BLaER1 (cell line): ENCODE data around the gene ZFR.
"Not testable (repeated sequence)": the region's sequence is repeated elsewhere in the genome, so short reads cannot be mapped to it uniquely, and the experiment has no call there.

Source experiments
- H3K27ac ChIP-seq: shearing (Covaris generic); formaldehyde crosslinking; 2 replicates; pipeline ENCODE4 v1.8.1; 2022
- H3K27me3 ChIP-seq: shearing (Covaris generic); formaldehyde crosslinking; 2 replicates; pipeline ENCODE4 v1.8.1; 2022
- H3K36me3 ChIP-seq: shearing (Covaris generic); formaldehyde crosslinking; 2 replicates; pipeline ENCODE4 v1.8.1; 2022
- H3K4me1 ChIP-seq: shearing (Covaris generic); formaldehyde crosslinking; 2 replicates; pipeline ENCODE4 v1.8.1; 2022
- H3K4me2 ChIP-seq: shearing (Covaris generic); formaldehyde crosslinking; 2 replicates; pipeline ENCODE4 v1.8.1; 2022
- H3K4me3 ChIP-seq: shearing (Covaris generic); formaldehyde crosslinking; 2 replicates; pipeline ENCODE4 v1.8.1; 2022
- H3K9ac ChIP-seq: shearing (Covaris generic); formaldehyde crosslinking; 2 replicates; pipeline ENCODE4 v1.8.1; 2022
- H3K9me3 ChIP-seq: shearing (Covaris generic); formaldehyde crosslinking; 2 replicates; pipeline ENCODE4 v1.8.1; 2022
- H4K20me1 ChIP-seq: shearing (Covaris generic); formaldehyde crosslinking; 2 replicates; pipeline ENCODE4 v1.8.1; 2022
- Cebpa-rat ChIP-seq: shearing (Covaris generic); IDR thresholded peaks from 2 replicates; pipeline ENCODE4 v1.8.1; 2022

ZFR gene

DNA sequence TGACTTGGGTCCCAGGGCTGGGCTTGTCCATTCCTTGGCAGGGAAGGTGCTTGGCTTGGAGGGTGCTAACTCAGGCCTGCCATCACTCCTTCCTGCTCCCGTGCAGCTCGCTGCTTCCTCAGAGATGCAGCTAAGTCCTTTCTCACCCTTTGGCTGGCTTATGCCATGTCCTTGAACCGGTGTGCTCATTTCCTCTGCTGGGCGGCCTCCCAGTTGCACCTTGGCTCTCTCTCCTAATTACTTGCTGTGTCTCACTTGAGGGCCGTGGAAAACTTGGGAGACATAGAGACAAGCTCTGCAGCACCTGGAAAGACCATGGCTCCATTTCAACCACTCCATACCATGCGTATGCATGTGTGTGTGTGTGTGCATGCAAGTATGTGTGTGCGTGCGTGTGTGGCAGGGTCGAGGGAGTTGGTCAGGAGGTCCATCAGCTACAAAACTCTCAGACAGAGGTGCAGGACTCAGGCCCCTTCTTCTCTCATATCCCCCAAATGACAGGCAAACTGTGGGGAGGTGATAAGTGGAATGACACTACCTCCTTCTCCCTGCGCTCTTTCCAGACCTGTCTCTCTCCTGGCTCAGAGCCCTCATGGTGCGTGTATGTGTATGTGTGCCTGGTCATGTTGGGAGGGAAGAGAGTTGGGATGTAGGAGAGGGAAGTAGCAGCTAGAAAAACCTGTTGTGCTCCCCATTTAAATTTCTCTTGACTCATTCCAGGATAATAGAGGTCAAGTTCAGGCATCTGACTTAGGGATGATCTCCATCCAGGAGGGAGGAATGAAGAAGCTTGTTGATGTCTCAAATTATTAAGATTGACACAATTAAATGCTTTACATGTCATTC is 114.2 kb downstream of the ZFR start:
- H3K9me3 ChIP-seq: peaks cover 8% of the 10 kb centered on the region; the same call in 1 of the 2 replicates
- no peaks in the 10 kb centered on the region for H4K20me1 ChIP-seq
- TF ChIP-seq Cebpa-rat: no peak
- H3K27ac ChIP-seq: no peak overlapping the region
- H3K36me3 ChIP-seq: no peaks in the 10 kb centered on the region
- H3K4me3 ChIP-seq: no peak overlapping the region
- no peak overlapping the region for H3K9ac ChIP-seq
- no peaks in the 10 kb centered on the region for H3K27me3 ChIP-seq
- H3K4me2 ChIP-seq: no peak overlapping the region
- no peaks in the 10 kb centered on the region for H3K4me1 ChIP-seq

DNA sequence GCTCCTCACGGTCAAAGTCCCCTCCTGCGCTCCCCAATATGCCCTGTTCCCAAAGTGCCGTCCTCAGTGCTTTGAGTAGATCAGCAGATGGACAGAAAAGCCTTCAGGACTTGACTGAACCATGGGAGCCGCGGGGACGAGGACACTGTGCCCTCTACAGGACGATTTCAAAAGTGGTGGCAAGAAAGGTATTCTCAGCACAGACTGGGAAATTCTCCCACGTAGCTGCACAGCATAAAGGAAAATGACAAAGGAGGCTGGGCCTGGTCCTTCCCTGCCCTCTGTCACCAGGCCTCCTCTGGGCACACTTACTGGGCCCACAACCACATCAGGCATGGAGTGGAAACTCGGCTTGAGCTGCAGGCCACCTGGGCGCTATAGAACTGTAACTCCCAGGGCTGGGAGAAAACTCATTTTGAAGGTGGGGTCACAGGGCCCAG is 115.1 kb downstream of the ZFR start:
- H3K4me3 ChIP-seq: no peak overlapping the region
- H3K4me2 ChIP-seq: no peak overlapping the region
- TF ChIP-seq Cebpa-rat: no peak
- peaks cover 5% of the 10 kb centered on the region; the same call in 1 of the 2 replicates for H3K9me3 ChIP-seq
- H3K4me1 ChIP-seq: peaks cover 9% of the 10 kb centered on the region; the same call in 1 of the 2 replicates
- H3K27ac ChIP-seq: no peak overlapping the region
- no peaks in the 10 kb centered on the region for H4K20me1 ChIP-seq
- H3K9ac ChIP-seq: no peak overlapping the region
- H3K36me3 ChIP-seq: no peaks in the 10 kb centered on the region
- no peaks in the 10 kb centered on the region for H3K27me3 ChIP-seq

DNA sequence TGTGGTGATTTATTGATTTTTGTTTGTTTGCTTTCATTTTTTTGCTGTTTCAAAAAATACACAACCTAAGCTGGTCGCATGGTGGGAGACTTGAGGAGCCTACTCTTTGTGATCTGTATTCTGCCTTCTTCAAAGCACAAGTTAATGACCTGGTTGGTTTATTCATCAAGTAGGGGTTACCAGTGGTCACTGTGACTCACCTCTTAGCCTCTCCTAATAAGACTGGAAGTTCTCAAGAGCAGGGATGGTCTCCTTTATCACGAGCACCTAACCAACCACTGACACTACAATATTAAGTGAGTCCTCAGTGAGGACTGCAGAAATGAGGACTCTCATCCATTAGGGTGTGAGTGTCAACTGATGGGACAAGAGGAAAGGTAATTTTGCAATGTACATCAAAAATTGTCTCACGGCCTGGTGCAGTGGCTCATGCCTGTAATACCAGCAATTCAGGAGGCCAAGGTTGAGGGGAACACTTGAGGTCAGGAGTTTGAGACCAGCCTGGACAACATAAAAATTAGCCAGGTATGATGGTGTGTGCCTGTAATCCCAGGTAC is 118.2 kb downstream of the ZFR start:
- TF ChIP-seq Cebpa-rat: no peak
- Histone ChIP-seq H4K20me1 (no peaks in the 10 kb centered on the region), H3K9me3 (peaks cover 26% of the 10 kb centered on the region), H3K4me3 (no peak overlapping the region), H3K27me3 (no peaks in the 10 kb centered on the region), H3K27ac (no peak overlapping the region), H3K9ac (no peak overlapping the region), H3K4me1 (peaks cover 9% of the 10 kb centered on the region; the same call in 1 of the 2 replicates), H3K4me2 (no peak overlapping the region), H3K36me3 (no peaks in the 10 kb centered on the region)

DNA sequence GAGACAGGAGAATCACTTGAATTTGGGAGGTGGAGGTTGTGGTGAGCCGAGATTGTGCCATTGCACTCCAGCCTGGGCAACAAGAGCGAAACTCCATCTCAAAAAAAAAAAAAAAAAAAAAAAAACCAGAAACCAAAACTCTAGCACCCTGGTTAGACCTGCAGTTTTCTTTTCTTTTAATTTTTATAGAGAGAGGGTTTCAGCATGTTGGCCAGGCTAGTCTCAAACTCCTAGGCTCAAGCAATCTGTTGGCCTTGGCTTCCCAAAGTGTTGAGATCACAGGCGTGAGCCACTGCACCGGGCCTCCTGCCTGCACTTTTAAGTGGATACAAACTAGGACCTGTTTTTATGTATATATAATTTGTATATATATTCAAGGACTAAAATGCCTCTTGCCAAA is 118.9 kb downstream of the ZFR start:
- H3K4me3 ChIP-seq: no peak overlapping the region
- no peak for TF ChIP-seq Cebpa-rat
- peaks cover 33% of the 10 kb centered on the region for H3K9me3 ChIP-seq
- H3K9ac ChIP-seq: no peak overlapping the region
- H3K27me3 ChIP-seq: no peaks in the 10 kb centered on the region
- H3K27ac ChIP-seq: no peak overlapping the region
- H3K36me3 ChIP-seq: no peaks in the 10 kb centered on the region
- peaks cover 9% of the 10 kb centered on the region; the same call in 1 of the 2 replicates for H3K4me1 ChIP-seq
- no peak overlapping the region for H3K4me2 ChIP-seq
- H4K20me1 ChIP-seq: no peaks in the 10 kb centered on the region

DNA sequence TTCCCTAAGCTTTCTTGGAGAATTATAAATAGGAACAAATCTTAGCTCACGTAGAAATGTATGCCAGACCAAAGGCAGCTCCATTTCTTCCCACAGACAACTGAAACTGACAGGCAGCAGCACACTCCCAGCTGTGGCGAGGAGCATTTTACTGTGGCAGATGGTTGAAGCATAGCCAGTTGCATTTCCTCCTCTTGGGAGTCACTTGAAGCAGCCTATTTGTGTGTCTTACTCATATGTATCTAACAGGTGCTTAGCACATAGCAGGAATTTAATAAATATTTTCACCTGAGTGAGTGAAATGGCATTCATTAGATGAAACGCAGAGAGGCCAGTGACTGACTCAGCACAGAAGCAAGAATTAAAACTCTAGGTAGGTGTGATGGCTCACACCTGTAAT is 119.5 kb downstream of the ZFR start:
- Histone ChIP-seq H3K27ac (no peak overlapping the region; the same call in 1 of the 2 replicates), H3K4me2 (peak overlapping the region; percentile 11; the same call in 1 of the 2 replicates), H3K36me3 (no peaks in the 10 kb centered on the region), H4K20me1 (no peaks in the 10 kb centered on the region), H3K4me3 (no peak overlapping the region), H3K27me3 (no peaks in the 10 kb centered on the region), H3K9me3 (peaks cover 37% of the 10 kb centered on the region), H3K9ac (no peak overlapping the region), H3K4me1 (peaks cover 9% of the 10 kb centered on the region; the same call in 1 of the 2 replicates)
- no peak for TF ChIP-seq Cebpa-rat

DNA sequence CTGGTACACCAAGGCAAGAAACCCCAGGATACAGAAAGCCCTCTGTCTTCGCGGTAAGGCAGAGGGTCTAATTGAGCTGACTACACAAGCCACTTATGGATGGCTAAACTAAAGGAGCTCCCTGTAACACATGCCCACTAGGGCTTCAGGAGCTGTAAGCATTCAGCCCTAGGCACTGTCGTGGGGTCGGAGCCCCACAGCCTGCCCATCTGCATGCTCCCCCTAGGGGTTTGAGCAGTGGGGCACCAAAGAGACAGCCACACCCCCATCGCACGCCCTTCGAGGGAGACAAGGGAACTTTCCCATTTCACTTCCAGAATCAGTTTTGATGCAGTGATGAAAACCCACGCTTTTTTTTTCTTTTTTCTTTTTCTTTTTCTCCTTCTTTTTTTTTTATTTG is 120.8 kb downstream of the ZFR start:
- no peaks in the 10 kb centered on the region for H4K20me1 ChIP-seq
- no peak overlapping the region for H3K27ac ChIP-seq
- no peak overlapping the region for H3K4me2 ChIP-seq
- TF ChIP-seq Cebpa-rat: no peak
- peaks cover 9% of the 10 kb centered on the region; the same call in 1 of the 2 replicates for H3K4me1 ChIP-seq
- peaks cover 37% of the 10 kb centered on the region for H3K9me3 ChIP-seq
- H3K36me3 ChIP-seq: no peaks in the 10 kb centered on the region
- no peaks in the 10 kb centered on the region for H3K27me3 ChIP-seq
- no peak overlapping the region for H3K9ac ChIP-seq
- no peak overlapping the region for H3K4me3 ChIP-seq

DNA sequence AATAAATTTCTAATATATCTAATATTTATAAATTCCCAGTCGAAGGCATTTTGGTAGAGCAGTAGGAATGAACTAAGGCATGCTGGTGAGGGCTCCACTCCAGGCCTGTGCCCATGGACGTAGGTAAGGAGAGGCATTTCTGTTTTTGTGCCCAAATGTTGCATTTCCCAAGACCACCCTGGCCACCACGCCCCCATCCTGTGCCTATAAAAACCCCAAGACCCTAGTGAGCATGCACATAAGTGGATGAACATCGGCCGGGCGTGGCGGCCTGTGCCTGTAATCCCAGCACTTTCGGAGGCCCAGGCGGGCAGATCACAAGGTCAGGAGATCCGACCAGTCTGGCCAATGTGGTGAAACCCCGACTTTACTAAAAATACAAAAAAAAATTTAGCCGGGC is 121.7 kb downstream of the ZFR start:
- no peaks in the 10 kb centered on the region for H3K27me3 ChIP-seq
- no peak overlapping the region for H3K9ac ChIP-seq
- no peak overlapping the region for H3K27ac ChIP-seq
- H3K36me3 ChIP-seq: no peaks in the 10 kb centered on the region
- H4K20me1 ChIP-seq: no peaks in the 10 kb centered on the region
- peaks cover 37% of the 10 kb centered on the region for H3K9me3 ChIP-seq
- H3K4me3 ChIP-seq: no peak overlapping the region
- no peak for TF ChIP-seq Cebpa-rat
- no peak overlapping the region for H3K4me2 ChIP-seq
- H3K4me1 ChIP-seq: peaks cover 9% of the 10 kb centered on the region; the same call in 1 of the 2 replicates

DNA sequence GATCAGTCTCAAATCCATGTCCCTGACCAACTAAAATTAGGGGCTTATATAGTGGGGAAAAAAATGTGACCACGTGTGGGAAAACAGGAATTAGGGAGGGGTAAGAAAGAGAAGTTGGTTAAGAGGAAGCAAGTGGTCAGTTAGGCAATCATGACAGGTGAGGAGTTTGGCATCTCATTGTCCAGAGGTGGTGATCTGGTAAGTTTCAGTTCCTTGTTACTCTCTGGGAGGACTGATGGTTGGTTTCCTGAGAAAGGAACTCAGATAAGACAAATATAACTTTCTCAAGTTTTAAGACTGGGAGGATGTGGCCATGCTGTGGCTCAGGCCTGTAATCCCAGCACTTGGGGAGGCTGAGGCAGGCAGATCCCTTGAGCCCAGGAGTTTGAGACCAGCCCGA is 122.8 kb downstream of the ZFR start:
- H3K4me2 ChIP-seq, H3K36me3 ChIP-seq, H3K27ac ChIP-seq, H3K4me3 ChIP-seq, H3K4me1 ChIP-seq, H4K20me1 ChIP-seq, H3K9ac ChIP-seq, H3K27me3 ChIP-seq: not testable (repeated sequence)
- H3K9me3 ChIP-seq: peaks cover 37% of the 10 kb centered on the region

DNA sequence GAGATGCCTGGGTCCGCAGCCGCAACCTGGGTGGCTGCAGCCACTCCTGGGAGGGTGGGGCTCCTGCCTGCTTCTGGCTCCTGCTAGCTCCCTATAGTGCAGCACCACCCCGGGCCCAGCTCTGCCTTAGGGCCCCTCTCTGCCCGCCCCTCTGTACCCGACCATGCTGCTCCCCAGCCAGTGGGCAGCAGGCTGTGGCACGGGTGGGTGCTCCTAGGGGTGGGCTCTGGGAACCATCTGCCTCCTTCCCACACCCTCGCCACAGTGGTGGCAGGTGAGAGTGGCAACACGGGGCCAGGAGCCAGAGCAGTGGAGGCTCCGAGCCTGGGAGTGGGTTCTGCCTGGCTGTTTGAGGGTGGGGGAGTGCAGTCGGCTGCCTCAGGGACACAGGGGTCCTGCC is 124.0 kb downstream of the ZFR start:
- Histone ChIP-seq H3K4me2 (no peak overlapping the region), H3K27me3 (no peaks in the 10 kb centered on the region), H3K36me3 (no peaks in the 10 kb centered on the region), H4K20me1 (no peaks in the 10 kb centered on the region), H3K4me3 (no peak overlapping the region), H3K4me1 (peaks cover 9% of the 10 kb centered on the region; the same call in 1 of the 2 replicates), H3K27ac (no peak overlapping the region), H3K9ac (no peak overlapping the region), H3K9me3 (peaks cover 37% of the 10 kb centered on the region)
- TF ChIP-seq Cebpa-rat: no peak

DNA sequence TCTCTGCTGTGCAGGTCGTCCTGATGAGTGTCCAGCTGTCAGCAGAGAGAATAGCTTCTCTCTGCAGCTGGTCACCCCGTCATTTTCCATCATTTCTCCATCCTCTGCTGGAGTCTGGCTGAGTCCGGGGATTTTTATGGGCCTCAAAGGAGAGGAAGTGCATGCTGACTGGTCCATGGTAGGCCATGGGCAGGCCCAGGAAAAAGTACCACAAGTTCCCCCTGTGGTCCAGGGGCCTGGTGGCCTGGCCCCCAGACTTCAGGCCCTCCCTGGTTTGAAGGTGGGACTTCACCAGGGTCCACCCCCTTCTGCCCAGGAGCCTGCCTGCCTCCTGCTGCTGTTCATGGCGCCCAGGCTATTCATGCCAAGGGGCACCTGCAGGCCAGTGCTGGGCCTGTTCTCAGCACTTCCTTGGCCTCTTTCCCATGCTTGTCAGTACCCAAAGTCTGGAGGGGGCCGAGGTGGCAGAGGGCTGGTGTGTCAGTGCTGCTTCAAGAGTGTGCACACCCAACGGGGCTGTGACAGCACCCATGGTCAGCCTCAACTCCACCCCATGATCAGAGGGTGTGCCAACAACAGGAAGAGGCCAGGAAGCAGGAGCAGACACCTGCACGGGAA is 124.5 kb downstream of the ZFR start:
- H3K4me3 ChIP-seq: no peak overlapping the region
- peaks cover 7% of the 10 kb centered on the region; the same call in 1 of the 2 replicates for H3K4me1 ChIP-seq
- no peak overlapping the region for H3K27ac ChIP-seq
- no peaks in the 10 kb centered on the region for H3K36me3 ChIP-seq
- H3K9me3 ChIP-seq: peaks cover 37% of the 10 kb centered on the region
- no peaks in the 10 kb centered on the region for H3K27me3 ChIP-seq
- H3K4me2 ChIP-seq: no peak overlapping the region
- no peak for TF ChIP-seq Cebpa-rat
- H4K20me1 ChIP-seq: no peaks in the 10 kb centered on the region
- no peak overlapping the region for H3K9ac ChIP-seq
